HG02623 (cell line): ENCODE data around the gene SCN10A.

Experiments used
- ATAC-seq: cut with Tn5 transposase; IDR thresholded peaks from one replicate; pipeline ENCODE4 v1.9.1; 2021; ENCODE audit warnings: moderate library complexity; ENCODE audit not compliant: unreplicated experiment

Gene SCN10A

GRCh38 chr3:38782148-38782547, 33.9 kb downstream of the SCN10A start:
- no peak for ATAC-seq

GRCh38 chr3:38773528-38773927, 42.5 kb downstream of the SCN10A start:
- ATAC-seq = no peak

GRCh38 chr3:38763569-38763968, 52.4 kb downstream of the SCN10A start:
- no peak for ATAC-seq

GRCh38 chr3:38758557-38758956, 57.5 kb downstream of the SCN10A start:
- ATAC-seq = no peak

- ATAC-seq = no peak
These were observed 58.3 kb downstream of the SCN10A start for GRCh38 chr3:38757721-38758120.

GRCh38 chr3:38756892-38757291, 59.1 kb downstream of the SCN10A start:
- ATAC-seq = no peak

GRCh38 chr3:38755130-38755529, 60.9 kb downstream of the SCN10A start:
- no peak for ATAC-seq

GRCh38 chr3:38746641-38747040, 69.4 kb downstream of the SCN10A start:
- no peak for ATAC-seq

- ATAC-seq = no peak
These were observed 73.0 kb downstream of the SCN10A start for GRCh38 chr3:38743043-38743442.

- no peak for ATAC-seq
These were observed 73.5 kb downstream of the SCN10A start for GRCh38 chr3:38742550-38742949.

GRCh38 chr3:38740537-38740936, 75.5 kb downstream of the SCN10A start:
- no peak for ATAC-seq

GRCh38 chr3:38739931-38740330, 76.1 kb downstream of the SCN10A start:
- ATAC-seq = no peak

- no peak for ATAC-seq
These were observed 76.7 kb downstream of the SCN10A start for GRCh38 chr3:38739396-38739689.

GRCh38 chr3:38738630-38739395, 77.2 kb downstream of the SCN10A start:
- no peak for ATAC-seq

- ATAC-seq = no peak
These were observed 84.5 kb downstream of the SCN10A start for GRCh38 chr3:38731522-38731921.

GRCh38 chr3:38730281-38730680, 85.7 kb downstream of the SCN10A start:
- ATAC-seq = no peak

GRCh38 chr3:38728008-38728407, 88.0 kb downstream of the SCN10A start:
- no peak for ATAC-seq

- ATAC-seq = no peak
These were observed 89.3 kb downstream of the SCN10A start for GRCh38 chr3:38726751-38727150.

GRCh38 chr3:38725726-38726419, 90.1 kb downstream of the SCN10A start:
- ATAC-seq = no peak

GRCh38 chr3:38724392-38724736, 91.7 kb downstream of the SCN10A start:
- ATAC-seq = no peak

GRCh38 chr3:38723569-38724391, 92.2 kb downstream of the SCN10A start:
- no peak for ATAC-seq
